DMS79 (cell line): ENCODE measurements around the gene OR52A5.
"Not testable (repeated sequence)": the region's sequence is repeated elsewhere in the genome, so short reads cannot be mapped to it uniquely, and the experiment has no call there.

Experiments
- DNase-seq: peaks from one replicate; lab custom pipeline; 2025; lab: John Stamatoyannopoulos, UW

The OR52A5 gene

DNA sequence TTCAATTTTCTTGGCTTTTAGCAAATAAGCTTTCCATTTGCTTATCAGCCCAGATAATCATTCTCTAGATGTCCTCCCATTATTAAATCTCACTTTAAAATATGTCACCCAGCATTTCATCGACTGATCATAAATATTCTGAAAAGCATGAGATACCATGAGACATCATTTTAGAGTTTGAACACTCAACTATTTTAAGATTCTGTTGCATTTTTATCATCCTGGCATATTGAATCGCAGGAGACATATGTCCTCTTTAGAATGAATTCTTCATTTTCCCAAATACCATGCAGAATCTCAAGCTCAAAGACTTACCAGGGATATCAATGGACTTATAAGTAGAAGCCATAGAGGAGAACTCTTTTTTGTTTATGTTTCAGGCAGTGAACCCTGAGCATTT, at the start of gene OR52A5:
OR52A5 (minus strand) TSS at position 361 of the 400 bp plus-strand sequence. CDS start 5,714 bp downstream, outside the sequence.
- DNase-seq: no peak

GRCh38 chr11:5178046-5178837, 40.1 kb upstream of the OR52A5 start:
- DNase-seq: no peak

DNA sequence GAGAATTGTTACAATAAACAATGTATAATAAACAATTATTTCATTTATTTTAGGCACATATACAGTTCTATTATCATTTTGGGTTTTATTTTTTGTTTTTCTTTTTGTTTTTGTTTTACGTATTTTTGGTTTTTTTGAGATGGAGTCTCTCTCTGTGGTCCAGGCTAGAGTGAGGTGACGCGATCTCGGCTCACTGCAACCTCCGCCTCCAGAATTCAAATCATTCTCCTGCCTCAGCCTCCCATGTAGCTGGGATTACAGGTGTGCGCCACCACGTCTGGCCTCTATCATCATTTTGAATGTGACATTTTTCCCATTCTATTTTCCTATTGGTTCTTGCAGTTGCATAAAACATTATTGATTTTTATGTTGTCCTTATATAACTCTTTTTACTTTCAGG, 36.8 kb upstream of the OR52A5 start:
- no peak for DNase-seq

- no peak for DNase-seq
Observed at GRCh38 chr11:5171856-5172255, 33.7 kb upstream of the OR52A5 start.

DNA sequence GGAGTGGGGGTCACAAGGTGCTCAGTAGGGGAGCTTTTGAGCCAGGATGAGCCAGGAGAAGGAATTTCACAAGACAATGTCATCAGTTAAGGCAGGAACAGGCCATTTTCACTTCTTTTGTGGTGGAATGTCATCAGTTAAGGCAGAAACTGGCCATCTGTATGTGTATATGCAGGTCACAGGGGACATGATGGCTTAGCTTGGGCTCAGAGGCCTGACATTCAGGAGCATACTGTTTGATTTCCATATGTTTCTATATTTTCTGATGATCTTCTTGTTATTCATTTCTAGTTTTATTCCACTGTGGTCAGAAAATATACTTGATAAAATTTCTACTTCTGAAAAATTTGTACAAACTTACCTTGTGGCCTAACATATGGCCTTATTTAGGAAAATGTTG, 27.7 kb upstream of the OR52A5 start:
- not testable (repeated sequence) for DNase-seq

GRCh38 chr11:5164807-5165206, 26.7 kb upstream of the OR52A5 start:
- not testable (repeated sequence) for DNase-seq

DNA sequence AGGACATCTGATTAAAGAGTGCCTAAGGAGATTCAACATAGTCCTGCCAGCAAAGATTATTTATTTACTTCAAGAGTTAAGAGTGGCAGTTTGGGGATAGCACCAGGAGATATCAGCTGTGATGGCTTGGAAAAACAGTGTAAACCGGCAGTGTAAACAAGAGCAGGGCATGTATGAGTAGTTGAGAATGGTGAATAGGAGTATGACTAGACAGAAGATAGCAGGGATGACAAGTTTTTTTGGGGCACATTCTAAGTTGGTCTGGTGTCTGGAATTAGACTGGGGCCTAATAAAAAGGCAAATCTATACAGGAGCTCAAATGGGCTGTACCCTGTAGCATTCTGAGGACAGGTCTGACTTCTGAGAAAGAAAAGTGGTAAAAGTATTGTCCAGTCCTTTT, 22.9 kb upstream of the OR52A5 start:
- not testable (repeated sequence) for DNase-seq

DNA sequence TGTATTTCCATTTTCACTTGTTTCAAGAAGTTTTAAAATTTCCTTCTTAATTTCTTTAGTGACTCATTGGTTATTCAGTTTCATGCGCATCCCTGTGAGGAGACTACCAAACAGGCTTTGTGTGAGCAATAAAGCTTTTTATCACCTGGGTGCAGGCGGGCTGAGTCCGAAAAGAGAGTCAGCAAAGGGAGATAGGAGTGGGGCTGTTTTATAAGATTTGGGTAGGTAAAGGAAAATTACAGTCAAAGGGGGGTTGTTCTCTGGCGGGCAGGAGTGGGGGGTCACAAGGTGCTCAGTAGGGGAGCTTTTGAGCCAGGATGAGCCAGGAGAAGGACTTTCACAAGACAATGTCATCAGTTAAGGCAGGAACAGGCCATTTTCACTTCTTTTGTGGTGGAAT, 22.1 kb upstream of the OR52A5 start:
- not testable (repeated sequence) for DNase-seq

- no peak for DNase-seq
Observed at GRCh38 chr11:5159806-5160205, 21.6 kb upstream of the OR52A5 start.

DNA sequence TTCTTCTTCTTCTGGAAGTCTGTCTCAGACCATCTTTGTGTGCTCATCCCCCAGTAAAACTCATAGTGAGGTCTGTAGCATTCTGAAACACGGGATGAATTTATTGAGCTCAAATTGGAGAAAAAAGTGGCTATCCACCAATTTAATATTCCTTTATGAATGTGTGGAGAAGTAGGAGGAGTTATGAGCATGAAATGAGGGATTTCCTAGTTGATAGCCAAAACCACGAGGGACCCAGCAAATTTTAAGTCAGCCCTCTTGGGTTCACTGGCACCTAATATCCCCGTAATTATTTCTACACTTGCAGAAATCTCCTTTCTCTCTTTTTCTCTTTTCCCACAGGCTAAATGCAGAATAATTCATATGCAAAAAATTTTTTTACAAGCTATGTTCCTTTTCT, 16.5 kb upstream of the OR52A5 start, which contains the start of gene OR52A1:
OR52A1 (minus strand) TSS at position 101 of the 400 bp plus-strand sequence. CDS start 2,388 bp downstream, outside the sequence.
- DNase-seq: no peak

DNA sequence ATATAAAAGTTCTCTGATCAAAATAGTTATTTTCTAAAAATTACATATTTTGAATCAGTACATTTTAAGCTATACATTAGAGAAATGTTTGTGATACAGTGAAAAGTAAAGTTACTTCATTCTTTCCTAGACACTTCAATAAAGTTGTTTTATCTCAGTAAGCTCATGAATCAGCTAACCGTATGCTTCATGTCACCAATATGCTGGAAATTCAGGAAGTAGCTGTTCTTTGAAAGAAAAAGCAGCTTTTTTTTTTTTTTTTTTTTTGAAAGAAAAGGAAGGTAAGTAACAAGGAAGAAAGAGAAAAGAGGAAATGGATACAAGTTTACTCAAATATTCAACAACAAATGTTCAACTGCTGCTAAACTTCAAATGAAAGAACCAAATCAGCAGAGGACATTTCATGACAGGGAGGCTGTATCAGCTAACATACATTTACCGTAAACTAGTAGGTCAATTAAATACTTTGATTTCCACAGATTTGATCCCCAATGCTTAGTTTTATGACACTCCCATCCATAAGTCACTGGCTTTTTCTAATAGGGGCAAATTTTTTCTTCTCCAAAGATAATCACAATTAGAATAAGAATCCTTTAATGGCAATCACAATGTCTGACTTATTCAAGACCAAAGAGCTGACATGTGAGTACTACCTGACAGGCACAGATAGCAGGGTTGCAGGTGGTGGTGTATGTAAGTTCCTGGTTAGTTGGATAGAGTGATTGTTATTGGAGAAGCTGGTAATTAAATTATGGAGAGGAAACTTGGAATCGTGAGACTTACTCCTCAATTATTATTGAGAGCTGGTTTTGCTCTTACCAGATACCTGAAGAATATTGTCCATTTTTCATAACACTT, 15.6 kb upstream of the OR52A5 start:
- no peak for DNase-seq

- no peak for DNase-seq
Observed at GRCh38 chr11:5151713-5152153, 13.6 kb upstream of the OR52A5 start.

DNA sequence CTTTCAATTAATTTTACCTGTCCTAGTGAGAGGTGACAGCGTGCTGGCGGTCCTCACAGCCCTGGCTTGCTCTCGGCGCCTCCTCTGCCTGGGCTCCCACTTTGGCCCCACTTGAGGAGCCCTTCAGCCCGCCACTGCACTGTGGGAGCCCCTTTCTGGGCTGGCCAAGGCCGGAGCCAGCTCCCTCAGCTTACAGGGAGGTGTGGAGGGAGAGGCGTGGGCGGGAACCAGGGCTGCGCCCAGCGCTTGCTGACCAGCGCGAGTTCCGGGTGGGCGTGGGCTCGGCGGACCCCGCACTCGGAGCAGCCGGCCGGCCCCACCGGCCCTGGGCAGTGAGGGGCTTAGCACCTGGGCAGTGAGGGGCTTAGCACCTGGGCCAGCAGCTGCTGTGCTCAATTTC, 6.0 kb upstream of the OR52A5 start:
- not testable (repeated sequence) for DNase-seq

DNA sequence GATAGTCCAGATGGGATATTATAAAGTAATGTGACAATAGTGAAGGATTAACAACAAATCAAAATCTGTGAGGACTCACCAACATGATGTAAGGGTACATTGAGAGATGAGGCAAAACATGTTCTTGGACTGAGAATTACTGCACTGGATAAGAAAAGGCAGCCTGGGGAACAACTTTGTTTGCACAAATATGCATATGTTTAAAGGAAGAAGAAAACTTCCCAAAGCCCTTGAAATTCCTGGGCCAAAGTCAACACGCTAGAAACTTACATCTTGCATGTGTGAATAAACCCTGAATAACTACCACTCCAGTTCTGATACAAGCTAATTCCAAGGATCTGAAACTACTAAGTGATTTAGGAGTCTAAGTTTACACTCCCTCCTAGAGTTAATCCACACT, 1.1 kb downstream of the OR52A5 start:
- DNase-seq: no peak

GRCh38 chr11:5136261-5136660, 1.9 kb downstream of the OR52A5 start:
- no peak for DNase-seq

- no peak for DNase-seq
Observed at GRCh38 chr11:5131584-5132335, 6.4 kb downstream of the OR52A5 start.

DNA sequence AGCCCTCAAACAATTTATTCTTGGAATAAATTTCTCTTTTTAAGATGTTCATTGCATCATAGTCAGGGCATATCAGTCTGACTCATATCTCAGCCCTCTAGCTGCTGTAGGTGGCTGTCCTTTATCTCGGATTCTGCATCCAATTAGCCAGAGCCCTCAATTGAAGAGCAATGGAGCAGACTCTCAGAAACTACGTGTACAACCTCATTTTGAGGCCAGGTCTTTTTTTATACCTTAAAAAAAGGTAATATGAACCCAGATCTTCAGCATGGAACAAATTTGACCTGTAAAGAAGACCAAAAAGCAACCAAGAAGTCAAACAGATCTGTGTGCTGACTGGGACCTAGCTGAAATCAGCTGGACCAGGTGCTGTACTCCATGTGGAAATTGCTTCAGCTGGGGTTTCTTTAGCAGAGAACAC, 8.7 kb downstream of the OR52A5 start:
- DNase-seq: no peak

- no peak for DNase-seq
Observed at GRCh38 chr11:5124891-5125620, 13.1 kb downstream of the OR52A5 start.

GRCh38 chr11:5123802-5124521, 14.2 kb downstream of the OR52A5 start:
- DNase-seq: no peak

GRCh38 chr11:5118893-5119292, 19.3 kb downstream of the OR52A5 start:
- no peak for DNase-seq

GRCh38 chr11:5117588-5117987, 20.6 kb downstream of the OR52A5 start:
- no peak for DNase-seq
